OCI-LY3 (cell line): Measurements from ENCODE around the gene BRINP3.

Source experiments
- H2AFZ ChIP-seq: fragments of 200-600, 300-600 bp; shearing (Covaris generic); 2 replicates; pipeline ENCODE4 v1.6.0; 2014; ENCODE audit warnings: antibody characterized with exemption, low read depth, low read length
- H3K27ac ChIP-seq: fragments of 200-600, 300-600 bp; sonication (generic); 2 replicates; pipeline ENCODE4 v1.5.1; 2014; ENCODE audit warnings: mild to moderate bottlenecking, low read length, moderate library complexity, mixed read lengths
- H3K27me3 ChIP-seq: fragments of 200-600, 300-600 bp; sonication (generic); 2 replicates; pipeline ENCODE4 v1.6.1; 2014; ENCODE audit warnings: low read depth, low read length, mixed read lengths
- H3K36me3 ChIP-seq: fragments of 200-600, 300-600 bp; sonication (generic); replicated peaks from 2 replicates; pipeline ENCODE3; 2014; ENCODE audit warnings: low read depth, low read length, mixed read lengths
- H3K4me1 ChIP-seq: fragments of 300-600, 200-600 bp; sonication (generic); 2 replicates; pipeline ENCODE4 v1.6.1; 2014; ENCODE audit warnings: low read length, mixed read lengths
- H3K4me2 ChIP-seq: fragments of 200-600, 300-600 bp; sonication (generic); 2 replicates; pipeline ENCODE4 v1.6.1; 2014; ENCODE audit warnings: low read length, mixed read lengths
- H3K4me3 ChIP-seq: fragments of 300-600, 200-600 bp; sonication (generic); 2 replicates; pipeline ENCODE4 v1.5.1; 2014; ENCODE audit warnings: antibody characterized with exemption, mild to moderate bottlenecking, low read length, moderate library complexity
- H3K79me2 ChIP-seq: fragments of 300-600, 200-600 bp; shearing (Covaris generic); 2 replicates; pipeline ENCODE4 v1.6.1; 2014; ENCODE audit warnings: mild to moderate bottlenecking, low read length, mixed read lengths
- H3K9ac ChIP-seq: fragments of 300-600, 200-600 bp; shearing (Covaris generic); 2 replicates; pipeline ENCODE4 v1.6.0; 2014; ENCODE audit warnings: mild to moderate bottlenecking, low read length, moderate library complexity
- H3K9me3 ChIP-seq: fragments of 200-600, 300-600 bp; shearing (Covaris generic); 2 replicates; pipeline ENCODE4 v1.6.1; 2014; ENCODE audit warnings: low read length, mixed read lengths; ENCODE audit not compliant: insufficient read depth
- H4K20me1 ChIP-seq: fragments of 200-600, 300-600 bp; sonication (generic); 2 replicates; pipeline ENCODE4 v1.6.1; 2016; ENCODE audit warnings: low read length, mixed read lengths; ENCODE audit not compliant: insufficient read depth
- EZH2phosphoT487 ChIP-seq: fragments of 200-600 bp; shearing (Covaris generic); IDR thresholded peaks from 2 replicates; pipeline ENCODE4 v1.6.1; 2018; ENCODE audit warnings: antibody characterized with exemption, mixed run types, low read depth
- TF ChIP-seq, protein P1 (sequence below): fragments of 200-600, 300-600 bp; sonication (generic); IDR thresholded peaks from 2 replicates; pipeline ENCODE4 v1.5.1; 2014; ENCODE audit warnings: antibody characterized with exemption, low read length, low read depth

BRINP3 gene

DNA sequence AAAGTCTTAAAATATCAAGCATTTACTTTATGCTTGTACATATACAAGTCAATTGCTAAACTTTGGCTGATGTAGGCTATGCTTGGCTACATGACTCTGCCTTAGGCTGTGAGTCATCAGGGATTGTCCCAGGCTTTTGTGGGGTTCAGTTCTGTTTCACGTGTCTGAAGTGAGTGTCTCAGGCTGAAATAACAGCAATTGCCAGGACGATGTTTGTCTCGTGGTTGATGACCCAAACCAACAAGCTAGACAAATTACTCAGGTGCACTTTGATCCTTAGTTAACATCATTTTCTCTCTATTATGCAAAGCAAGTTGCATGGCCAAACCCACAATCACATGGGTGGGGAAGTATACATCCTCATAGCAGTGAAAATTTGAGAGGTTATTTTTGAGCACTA, 410.1 kb downstream of the BRINP3 start:
- no peak overlapping the region for H3K27ac ChIP-seq
- no peaks in the 10 kb centered on the region for H3K9me3 ChIP-seq
- no peak overlapping the region for H3K4me2 ChIP-seq
- H3K79me2 ChIP-seq: no peaks in the 10 kb centered on the region
- H3K36me3 ChIP-seq: no peaks in the 10 kb centered on the region
- no peak overlapping the region for H2AFZ ChIP-seq
- H3K9ac ChIP-seq: no peak overlapping the region
- H3K4me3 ChIP-seq: no peak overlapping the region
- no peaks in the 10 kb centered on the region for H4K20me1 ChIP-seq
- H3K27me3 ChIP-seq: no peaks in the 10 kb centered on the region
- peaks cover 8% of the 10 kb centered on the region; the same call in 1 of the 2 replicates for H3K4me1 ChIP-seq
- TF ChIP-seq, protein P1, sequence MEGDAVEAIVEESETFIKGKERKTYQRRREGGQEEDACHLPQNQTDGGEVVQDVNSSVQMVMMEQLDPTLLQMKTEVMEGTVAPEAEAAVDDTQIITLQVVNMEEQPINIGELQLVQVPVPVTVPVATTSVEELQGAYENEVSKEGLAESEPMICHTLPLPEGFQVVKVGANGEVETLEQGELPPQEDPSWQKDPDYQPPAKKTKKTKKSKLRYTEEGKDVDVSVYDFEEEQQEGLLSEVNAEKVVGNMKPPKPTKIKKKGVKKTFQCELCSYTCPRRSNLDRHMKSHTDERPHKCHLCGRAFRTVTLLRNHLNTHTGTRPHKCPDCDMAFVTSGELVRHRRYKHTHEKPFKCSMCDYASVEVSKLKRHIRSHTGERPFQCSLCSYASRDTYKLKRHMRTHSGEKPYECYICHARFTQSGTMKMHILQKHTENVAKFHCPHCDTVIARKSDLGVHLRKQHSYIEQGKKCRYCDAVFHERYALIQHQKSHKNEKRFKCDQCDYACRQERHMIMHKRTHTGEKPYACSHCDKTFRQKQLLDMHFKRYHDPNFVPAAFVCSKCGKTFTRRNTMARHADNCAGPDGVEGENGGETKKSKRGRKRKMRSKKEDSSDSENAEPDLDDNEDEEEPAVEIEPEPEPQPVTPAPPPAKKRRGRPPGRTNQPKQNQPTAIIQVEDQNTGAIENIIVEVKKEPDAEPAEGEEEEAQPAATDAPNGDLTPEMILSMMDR: no peak
- TF ChIP-seq EZH2phosphoT487: no peak

DNA sequence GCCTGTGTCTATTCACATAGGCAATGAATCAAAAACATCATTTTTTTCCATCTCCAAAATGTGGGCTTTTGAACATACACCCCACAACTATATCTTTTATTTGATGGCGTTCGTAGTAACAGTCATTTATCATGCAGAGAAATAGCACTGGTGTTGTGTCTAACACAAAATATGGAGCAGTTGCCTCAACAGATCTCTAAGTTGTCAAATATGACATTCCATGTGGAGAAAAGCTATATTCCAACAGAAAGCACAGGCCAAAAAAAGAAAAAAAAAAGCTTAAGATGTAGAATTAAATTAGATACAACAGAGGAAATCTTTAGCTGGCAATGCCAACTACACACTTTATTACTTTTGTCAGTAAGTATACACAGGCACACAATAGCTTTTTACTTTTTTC, 411.7 kb downstream of the BRINP3 start:
- Histone ChIP-seq H3K4me2 (no peak overlapping the region), H3K9ac (no peak overlapping the region), H3K4me3 (no peak overlapping the region), H3K4me1 (peaks cover 8% of the 10 kb centered on the region; the same call in 1 of the 2 replicates), H3K27ac (no peak overlapping the region), H2AFZ (no peak overlapping the region), H4K20me1 (no peaks in the 10 kb centered on the region), H3K27me3 (no peaks in the 10 kb centered on the region), H3K36me3 (no peaks in the 10 kb centered on the region), H3K79me2 (no peaks in the 10 kb centered on the region), H3K9me3 (no peaks in the 10 kb centered on the region)
- TF ChIP-seq, protein P1: no peak
- no peak for TF ChIP-seq EZH2phosphoT487

DNA sequence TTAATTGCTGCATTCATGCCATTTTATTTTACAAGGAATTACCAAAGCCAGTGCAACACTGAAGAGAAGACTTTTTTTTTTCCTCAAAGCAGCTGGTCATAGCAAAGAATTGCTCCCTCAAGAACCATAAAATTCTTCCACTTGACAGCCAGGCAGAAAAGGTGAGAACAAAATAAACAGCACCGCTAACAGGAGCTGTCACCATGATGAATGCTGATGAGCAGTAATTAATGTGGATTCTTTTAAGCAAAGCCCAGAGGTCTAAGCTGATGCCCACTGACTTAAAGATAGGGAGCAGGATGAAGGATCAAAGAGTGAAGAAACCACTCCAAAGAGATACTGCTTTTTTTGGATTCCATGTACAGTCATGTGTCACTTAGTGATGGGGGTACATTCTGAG, 428.4 kb downstream of the BRINP3 start:
- Histone ChIP-seq H3K4me1 (no peaks in the 10 kb centered on the region), H3K4me3 (no peak overlapping the region), H2AFZ (no peak overlapping the region), H3K36me3 (no peaks in the 10 kb centered on the region), H3K27me3 (no peaks in the 10 kb centered on the region), H3K4me2 (no peak overlapping the region), H4K20me1 (no peaks in the 10 kb centered on the region), H3K9ac (no peak overlapping the region), H3K27ac (no peak overlapping the region), H3K79me2 (no peaks in the 10 kb centered on the region), H3K9me3 (no peaks in the 10 kb centered on the region)
- TF ChIP-seq EZH2phosphoT487: no peak
- TF ChIP-seq, protein P1: no peak
